H9 (cell line): ENCODE data around the gene FARS2. TPM values are rescaled to one million over a fixed set of nuclear protein-coding genes. Genes with fewer than 3 reads are reported as not detected.

Experiments used
- DNase-seq: peaks from one replicate; pipeline ENCODE4 v3.0.0-alpha.2; 2017
- H2AFZ ChIP-seq: one replicate; pipeline ENCODE4 v1.6.1; 2013; ENCODE audit warnings: mild to moderate bottlenecking, low read length, control low read depth, moderate library complexity
- H2AK5ac ChIP-seq: 2 replicates; pipeline ENCODE4 v1.6.1; 2013; ENCODE audit warnings: low read length, control low read depth, mixed read lengths; ENCODE audit not compliant: insufficient read length
- H2BK120ac ChIP-seq: one replicate; pipeline ENCODE4 v1.6.1; 2013; ENCODE audit warnings: low read depth, mild to moderate bottlenecking, low read length, control low read depth, inconsistent platforms; ENCODE audit not compliant: poor library complexity, severe bottlenecking
- H2BK12ac ChIP-seq: 2 replicates; pipeline ENCODE4 v1.6.1; 2013; ENCODE audit warnings: low read length, control low read depth, mixed read lengths, low read depth; ENCODE audit not compliant: insufficient read length
- H2BK15ac ChIP-seq: 2 replicates; pipeline ENCODE4 v1.6.1; 2013; ENCODE audit warnings: low read depth, low read length, control low read depth
- H2BK20ac ChIP-seq: one replicate; pipeline ENCODE4 v1.6.1; 2013; ENCODE audit warnings: low read depth, mild to moderate bottlenecking, low read length, control low read depth, inconsistent platforms; ENCODE audit not compliant: poor library complexity, severe bottlenecking
- H2BK5ac ChIP-seq: 2 replicates; pipeline ENCODE4 v1.6.1; 2013; ENCODE audit warnings: low read length, control low read depth, mixed read lengths; ENCODE audit not compliant: insufficient read length
- H3K14ac ChIP-seq: 2 replicates; pipeline ENCODE4 v1.6.1; 2013; ENCODE audit warnings: low read length, control low read depth; ENCODE audit not compliant: insufficient read depth
- H3K18ac ChIP-seq: 2 replicates; pipeline ENCODE4 v1.6.1; 2013; ENCODE audit warnings: low read depth, mild to moderate bottlenecking, mixed read lengths, low read length, control low read depth; ENCODE audit not compliant: insufficient read length
- H3K23ac ChIP-seq: 2 replicates; pipeline ENCODE4 v1.6.1; 2013; ENCODE audit warnings: low read length, control low read depth, mixed read lengths, low read depth; ENCODE audit not compliant: insufficient read length
- H3K23me2 ChIP-seq: 2 replicates; pipeline ENCODE4 v1.6.1; 2013; ENCODE audit warnings: low read depth, mild to moderate bottlenecking, mixed read lengths, low read length, control low read depth; ENCODE audit not compliant: insufficient read length, poor library complexity, severe bottlenecking
- H3K27ac ChIP-seq: 2 replicates; pipeline ENCODE4 v1.5.1; 2013; ENCODE audit warnings: low read length, control low read depth, mixed read lengths, low read depth; ENCODE audit not compliant: insufficient read length
- H3K27me3 ChIP-seq: 2 replicates; pipeline ENCODE4 v1.6.1; 2013; ENCODE audit warnings: low read length, control low read depth, inconsistent platforms; ENCODE audit not compliant: insufficient read depth
- H3K4ac ChIP-seq: 2 replicates; pipeline ENCODE4 v1.6.1; 2013; ENCODE audit warnings: low read depth, mild to moderate bottlenecking, control low read depth, inconsistent platforms, low read length, moderate library complexity
- H3K4me1 ChIP-seq: 2 replicates; pipeline ENCODE4 v1.6.1; 2013; ENCODE audit warnings: low read length, control low read depth, inconsistent platforms; ENCODE audit not compliant: insufficient read depth
- H3K4me2 ChIP-seq: 2 replicates; pipeline ENCODE4 v1.6.1; 2013; ENCODE audit warnings: low read length, control low read depth, mixed read lengths; ENCODE audit not compliant: insufficient read length, insufficient read depth
- H3K56ac ChIP-seq: 2 replicates; pipeline ENCODE4 v1.6.1; 2013; ENCODE audit warnings: low read depth, mild to moderate bottlenecking, mixed read lengths, low read length, control low read depth; ENCODE audit not compliant: insufficient read length
- H3K79me1 ChIP-seq: 2 replicates; pipeline ENCODE4 v1.6.1; 2013; ENCODE audit warnings: low read depth, mild to moderate bottlenecking, moderate library complexity, low read length, control low read depth, inconsistent platforms; ENCODE audit not compliant: insufficient read depth, poor library complexity, severe bottlenecking
- H3K79me2 ChIP-seq: 2 replicates; pipeline ENCODE4 v1.6.1; 2013; ENCODE audit warnings: low read length, control low read depth, inconsistent platforms; ENCODE audit not compliant: insufficient read depth
- H3K9ac ChIP-seq: 2 replicates; pipeline ENCODE4 v1.6.1; 2013; ENCODE audit warnings: low read length, control low read depth, mixed read lengths; ENCODE audit not compliant: insufficient read length; ENCODE audit errors: extremely low read depth
- H3K9me3 ChIP-seq: one replicate; pipeline ENCODE4 v1.6.1; 2013; ENCODE audit warnings: low read depth, low read length, inconsistent platforms; ENCODE audit not compliant: control insufficient read depth
- H3T11ph ChIP-seq: one replicate; pipeline ENCODE4 v1.6.1; 2013; ENCODE audit warnings: mild to moderate bottlenecking, low read length, control low read depth, inconsistent platforms
- H4K20me1 ChIP-seq: one replicate; pipeline ENCODE4 v1.6.1; 2013; ENCODE audit not compliant: control insufficient read depth, insufficient read length, insufficient read depth
- H4K5ac ChIP-seq: 2 replicates; pipeline ENCODE4 v1.6.1; 2013; ENCODE audit warnings: low read depth, mild to moderate bottlenecking, mixed read lengths, low read length, control low read depth; ENCODE audit not compliant: insufficient read length
- H4K8ac ChIP-seq: replicated peaks from 2 replicates; pipeline ENCODE4 v1.6.1; 2013; ENCODE audit warnings: low read length, control low read depth, mixed read lengths, low read depth; ENCODE audit not compliant: insufficient read length
- H4K91ac ChIP-seq: 2 replicates; pipeline ENCODE4 v1.6.1; 2013; ENCODE audit warnings: low read depth, mild to moderate bottlenecking, moderate library complexity, mixed read lengths, low read length, control low read depth; ENCODE audit not compliant: insufficient read length
- H3K27ac Mint-ChIP-seq, 3 experiments: 2 replicates in 2 of 3; 3 replicates in 1 of 3; pipeline ENCODE4 v1.8.0; 2020 to 2021; ENCODE audit warnings: mixed read lengths in 3 of 3, mild to moderate bottlenecking in 1 of 3, moderate library complexity in 1 of 3
- H3K27me3 Mint-ChIP-seq: 2 replicates; pipeline ENCODE4 v1.8.0; 2021; ENCODE audit warnings: low read depth, mild to moderate bottlenecking, moderate library complexity, mixed read lengths
- H3K36me3 Mint-ChIP-seq, 3 experiments: 2 replicates in 2 of 3; 3 replicates in 1 of 3; pipeline ENCODE4 v1.8.0; 2020 to 2021; ENCODE audit warnings: low read depth in 3 of 3, mixed read lengths in 3 of 3; ENCODE audit not compliant: insufficient read depth in 1 of 3
- H3K4me1 Mint-ChIP-seq, 2 experiments: 2 replicates each; pipeline ENCODE4 v1.8.0; 2020; ENCODE audit warnings: mixed read lengths in 2 of 2
- H3K4me3 Mint-ChIP-seq, 2 experiments: 2 replicates in 1 of 2; 3 replicates in 1 of 2; pipeline ENCODE4 v1.8.0; 2020 to 2021; ENCODE audit warnings: mild to moderate bottlenecking in 2 of 2, mixed read lengths in 2 of 2, moderate library complexity in 1 of 2
- H3K9me3 Mint-ChIP-seq, 2 experiments: 2 replicates in 1 of 2; 3 replicates in 1 of 2; pipeline ENCODE4 v1.8.0; 2020; ENCODE audit warnings: mild to moderate bottlenecking in 2 of 2, mixed read lengths in 2 of 2, moderate library complexity in 1 of 2
- CTCF ChIP-seq: fragments of 200-600 bp; sonication (generic); conservative IDR thresholded peaks from 3 replicates; pipeline ENCODE4 v1.8.0; 2021; ENCODE audit warnings: antibody characterized with exemption, mild to moderate bottlenecking
- WGBS: extraction: QIAGEN DNeasy Blood & Tissue Kit; methylation state at CpG from one replicate; pipeline ENCODE4 v1.1.7; 2013; ENCODE audit warnings: missing lambda C conversion rate, low lambda C conversion rate, mixed read lengths; ENCODE audit not compliant: insufficient read length; ENCODE audit errors: extremely low coverage; 5-methylcytosine and 5-hydroxymethylcytosine counted together
- total RNA-seq: library from RNA; stranded (reverse); gene quantifications from 2 replicates; pipeline ENCODE4 v1.2.1, GENCODE V29; 2021

FARS2 gene
- total RNA-seq, 1 experiment from 2014 or later = 8.5 TPM

- Histone ChIP-seq H2BK15ac (no peak overlapping the region), H3T11ph (no peak overlapping the region), H3K4ac (no peak overlapping the region), H4K20me1 (no peaks in the 10 kb centered on the region), H4K91ac (no peak overlapping the region), H4K8ac (no peak overlapping the region), H3K9me3 (no peaks in the 10 kb centered on the region), H2BK120ac (no peak overlapping the region), H2AK5ac (no peak overlapping the region), H3K23me2 (no peaks in the 10 kb centered on the region), H4K5ac (no peak overlapping the region), H3K4me2 (no peak overlapping the region), H3K14ac (no peak overlapping the region), H3K56ac (no peak overlapping the region), H2BK20ac (no peak overlapping the region), H3K4me1 (no peaks in the 10 kb centered on the region), H2AFZ (no peak overlapping the region), H3K79me1 (no peaks in the 10 kb centered on the region), H3K27ac (no peak overlapping the region), H3K9ac (no peak overlapping the region), H3K23ac (no peak overlapping the region), H3K18ac (no peak overlapping the region), H3K79me2 (no peaks in the 10 kb centered on the region), H2BK12ac (no peak overlapping the region), H2BK5ac (no peak overlapping the region), H3K27me3 (no peaks in the 10 kb centered on the region)
- H3K27me3 Mint-ChIP-seq = no peaks in the 10 kb centered on the region
- peaks cover 3% of the 10 kb centered on the region in 2 experiments; a peak in 3 of 4 replicates for H3K4me1 Mint-ChIP-seq
- TF ChIP-seq CTCF = no peak
- H3K9me3 Mint-ChIP-seq = no peaks in the 10 kb centered on the region
- H3K4me3 Mint-ChIP-seq = no peak overlapping the region
- no CpG with 5 or more reads among the region's 7 CpGs for WGBS
- no peaks in the 10 kb centered on the region for H3K36me3 Mint-ChIP-seq
- DNase-seq = no peak
- H3K27ac Mint-ChIP-seq = peak overlapping the region in 1 of 3 experiments; percentile 58; a peak in 1 of 7 replicates
These were observed 336.1 kb downstream of the FARS2 start for GRCh38 chr6:5597413-5597812.
